ENCODE data around the gene FGF12. TPM values are rescaled to one million over a fixed set of nuclear protein-coding genes. Genes with fewer than 3 reads are reported as not detected.
A peak's percentile ranks its signal among the peaks of the same experiment; 100 is the strongest.

The FGF12 gene
- total and polyA plus RNA-seq, 2 experiments from 2014 or later: not detected

- TF ChIP-seq EZH2phosphoT487 (IDR thresholded peaks at IDR 0.05; ENCODE audit: insufficient read depth, low read depth) (no peak), EZH2 (IDR thresholded peaks at IDR 0.05; ENCODE audit: insufficient read depth, poor library complexity, severe bottlenecking) (no peak)
- in situ Hi-C loops (cut with MboI): no loop called here
Observed at GRCh38 chr3:192433704-192434103, 293.6 kb downstream of the FGF12 start.

GRCh38 chr3:192422997-192423342, 304.4 kb downstream of the FGF12 start:
- H2AFZ ChIP-seq: no peak overlapping the region
- H3K9me3 ChIP-seq (ENCODE audit: low read depth): no peaks in the 10 kb centered on the region
- no peak overlapping the region for H3K27ac ChIP-seq
- H3K36me3 ChIP-seq (ENCODE audit: low read depth): no peaks in the 10 kb centered on the region
- no peak overlapping the region for H3K4me3 ChIP-seq
- no peaks in the 10 kb centered on the region for H3K27me3 ChIP-seq (replicated peaks; ENCODE audit: insufficient read depth)
- DNase-seq: no peak
- no peaks in the 10 kb centered on the region for H3K9me2 ChIP-seq (ENCODE audit: insufficient read depth)
- in situ Hi-C loops (cut with MboI): no loop called here
- H3K79me2 ChIP-seq (ENCODE audit: insufficient read depth): no peaks in the 10 kb centered on the region
- H4K20me1 ChIP-seq (ENCODE audit: insufficient read depth): no peaks in the 10 kb centered on the region
- no peak overlapping the region for H3K9ac ChIP-seq
- WGBS, 2 experiments (ENCODE audit: low coverage in 1 of 2, low lambda C conversion rate in 2 of 2, missing lambda C conversion rate in 2 of 2): 33 to 46% methylated on average over 2 of the region's 2 CpGs
- H3K4me1 ChIP-seq (ENCODE audit: insufficient read depth): no peaks in the 10 kb centered on the region
- no peak for TF ChIP-seq EZH2phosphoT487 (IDR thresholded peaks at IDR 0.05; ENCODE audit: insufficient read depth, low read depth)
- no peak for TF ChIP-seq EZH2 (IDR thresholded peaks at IDR 0.05; ENCODE audit: insufficient read depth, poor library complexity, severe bottlenecking)
- no peak overlapping the region for H3K4me2 ChIP-seq (ENCODE audit: unreplicated experiment)
- H3F3A ChIP-seq (ENCODE audit: insufficient read depth): no peaks in the 10 kb centered on the region

More at GRCh38 chr3:192433704-192434103, 293.6 kb downstream of the FGF12 start:
- DNase-seq: no peak
- H3K27me3 ChIP-seq (replicated peaks; ENCODE audit: insufficient read depth): no peaks in the 10 kb centered on the region
- no peaks in the 10 kb centered on the region for H3K9me2 ChIP-seq (ENCODE audit: insufficient read depth)
- H3K9ac ChIP-seq: no peak overlapping the region
- no peaks in the 10 kb centered on the region for H3K9me3 ChIP-seq (ENCODE audit: low read depth)
- no peak overlapping the region for H3K27ac ChIP-seq
- H3K4me3 ChIP-seq: no peak overlapping the region
- no peak overlapping the region for H3K4me2 ChIP-seq (ENCODE audit: unreplicated experiment)
- WGBS, 2 experiments (ENCODE audit: low coverage in 1 of 2, low lambda C conversion rate in 2 of 2, missing lambda C conversion rate in 2 of 2): 15% methylated on average over 5 of the region's 5 CpGs
- no peaks in the 10 kb centered on the region for H4K20me1 ChIP-seq (ENCODE audit: insufficient read depth)
- H3K79me2 ChIP-seq (ENCODE audit: insufficient read depth): no peaks in the 10 kb centered on the region
- H2AFZ ChIP-seq: no peak overlapping the region
- no peaks in the 10 kb centered on the region for H3K36me3 ChIP-seq (ENCODE audit: low read depth)
- H3F3A ChIP-seq (ENCODE audit: insufficient read depth): no peaks in the 10 kb centered on the region
- H3K4me1 ChIP-seq (ENCODE audit: insufficient read depth): no peaks in the 10 kb centered on the region

GRCh38 chr3:192422321-192422996, 304.9 kb downstream of the FGF12 start:
- TF ChIP-seq EZH2 (IDR thresholded peaks at IDR 0.05; ENCODE audit: insufficient read depth, poor library complexity, severe bottlenecking): no peak
- TF ChIP-seq EZH2phosphoT487 (IDR thresholded peaks at IDR 0.05; ENCODE audit: insufficient read depth, low read depth): no peak
- Histone ChIP-seq H3K4me3 (no peak overlapping the region), H3F3A (ENCODE audit: insufficient read depth) (no peaks in the 10 kb centered on the region), H3K4me1 (ENCODE audit: insufficient read depth) (no peaks in the 10 kb centered on the region), H3K9me2 (ENCODE audit: insufficient read depth) (no peaks in the 10 kb centered on the region), H3K79me2 (ENCODE audit: insufficient read depth) (no peaks in the 10 kb centered on the region), H3K9ac (no peak overlapping the region), H3K9me3 (ENCODE audit: low read depth) (no peaks in the 10 kb centered on the region), H4K20me1 (ENCODE audit: insufficient read depth) (no peaks in the 10 kb centered on the region), H3K27ac (no peak overlapping the region), H2AFZ (no peak overlapping the region), H3K27me3 (replicated peaks; ENCODE audit: insufficient read depth) (no peaks in the 10 kb centered on the region), H3K4me2 (ENCODE audit: unreplicated experiment) (no peak overlapping the region), H3K36me3 (ENCODE audit: low read depth) (no peaks in the 10 kb centered on the region)
- in situ Hi-C loops (cut with MboI): no loop called here
- DNase-seq: peak; percentile 8
- WGBS, 2 experiments (ENCODE audit: low coverage in 1 of 2, low lambda C conversion rate in 2 of 2, missing lambda C conversion rate in 2 of 2): 58 to 61% methylated on average over 2 of the region's 2 CpGs

- H3K9me3 ChIP-seq (ENCODE audit: low read depth): no peaks in the 10 kb centered on the region
- no peaks in the 10 kb centered on the region for H3K9me2 ChIP-seq (ENCODE audit: insufficient read depth)
- H3K4me1 ChIP-seq (ENCODE audit: insufficient read depth): no peaks in the 10 kb centered on the region
- in situ Hi-C loops (cut with MboI): no loop called here
- DNase-seq: no peak
- TF ChIP-seq EZH2 (IDR thresholded peaks at IDR 0.05; ENCODE audit: insufficient read depth, poor library complexity, severe bottlenecking) (no peak), EZH2phosphoT487 (IDR thresholded peaks at IDR 0.05; ENCODE audit: insufficient read depth, low read depth) (no peak)
- no peak overlapping the region for H3K9ac ChIP-seq
- no peak overlapping the region for H3K4me3 ChIP-seq
- no peaks in the 10 kb centered on the region for H3F3A ChIP-seq (ENCODE audit: insufficient read depth)
- H3K27ac ChIP-seq: no peak overlapping the region
- H3K4me2 ChIP-seq (ENCODE audit: unreplicated experiment): no peak overlapping the region
- 50 to 63% methylated on average over 1 of the region's 1 CpG for WGBS, 2 experiments (ENCODE audit: low coverage in 1 of 2, low lambda C conversion rate in 2 of 2, missing lambda C conversion rate in 2 of 2)
- H4K20me1 ChIP-seq (ENCODE audit: insufficient read depth): no peaks in the 10 kb centered on the region
- no peaks in the 10 kb centered on the region for H3K27me3 ChIP-seq (replicated peaks; ENCODE audit: insufficient read depth)
- H3K79me2 ChIP-seq (ENCODE audit: insufficient read depth): no peaks in the 10 kb centered on the region
- H2AFZ ChIP-seq: no peak overlapping the region
- no peaks in the 10 kb centered on the region for H3K36me3 ChIP-seq (ENCODE audit: low read depth)
Observed at GRCh38 chr3:192419312-192419711, 308.0 kb downstream of the FGF12 start.
